Smooth muscle cell (in vitro differentiated cells): ENCODE measurements around the gene SH3BP5. TPM values are rescaled to one million over a fixed set of nuclear protein-coding genes. Genes with fewer than 3 reads are reported as not detected.

Source experiments
- DNase-seq: peaks from one replicate; lab custom pipeline; 2025; ENCODE audit not compliant: unreplicated experiment; lab: John Stamatoyannopoulos, UW
- H2AFZ ChIP-seq: fragments of 200-600 bp; sonication (generic); 2 replicates; pipeline ENCODE4 v1.6.0; 2016; ENCODE audit warnings: antibody characterized with exemption, low read depth, mild to moderate bottlenecking
- H3F3A ChIP-seq: fragments of 200-600 bp; sonication (generic); 2 replicates; pipeline ENCODE4 v1.6.0; 2017; ENCODE audit warnings: antibody characterized with exemption, low read depth
- H3K27ac ChIP-seq: fragments of 200-600 bp; sonication (generic); 2 replicates; pipeline ENCODE4 v1.5.1; 2016; ENCODE audit warnings: low read depth, mild to moderate bottlenecking
- H3K27me3 ChIP-seq: fragments of 200-600 bp; sonication (generic); 2 replicates; pipeline ENCODE4 v1.6.1; 2016; ENCODE audit warnings: low read depth, mild to moderate bottlenecking
- H3K36me3 ChIP-seq: fragments of 200-600 bp; sonication (generic); 2 replicates; pipeline ENCODE4 v1.5.1; 2016; ENCODE audit warnings: low read depth
- H3K4me1 ChIP-seq: fragments of 200-600 bp; sonication (generic); 2 replicates; pipeline ENCODE4 v1.5.1; 2016; ENCODE audit warnings: low read depth
- H3K4me2 ChIP-seq: fragments of 200-600 bp; sonication (generic); 2 replicates; pipeline ENCODE4 v1.6.0; 2016; ENCODE audit warnings: mild to moderate bottlenecking
- H3K4me3 ChIP-seq: fragments of 200-600 bp; sonication (generic); 2 replicates; pipeline ENCODE4 v1.5.1; 2016; ENCODE audit warnings: mild to moderate bottlenecking
- H3K79me2 ChIP-seq: fragments of 200-600 bp; sonication (generic); 2 replicates; pipeline ENCODE4 v1.6.0; 2016; ENCODE audit warnings: low read depth, mild to moderate bottlenecking
- H3K9ac ChIP-seq: fragments of 200-600 bp; sonication (generic); 2 replicates; pipeline ENCODE4 v1.6.0; 2016; ENCODE audit warnings: low read depth
- H3K9me3 ChIP-seq: fragments of 200-600 bp; sonication (generic); replicated peaks from 2 replicates; pipeline ENCODE4 v1.5.1; 2016; ENCODE audit warnings: low read depth
- H4K20me1 ChIP-seq: fragments of 200-600 bp; sonication (generic); 2 replicates; pipeline ENCODE4 v1.6.0; 2016; ENCODE audit warnings: low read depth
- CTCF ChIP-seq: fragments of 200-600 bp; sonication (generic); IDR thresholded peaks from 2 replicates; pipeline ENCODE4 v1.5.1; 2017; ENCODE audit warnings: borderline replicate concordance, mild to moderate bottlenecking, antibody characterized with exemption; ENCODE audit not compliant: insufficient read depth, poor library complexity, severe bottlenecking
- WGBS: methylation state at CpG from one replicate; pipeline ENCODE4 v1.1.7; 2016; ENCODE audit warnings: low lambda C conversion rate; 5-methylcytosine and 5-hydroxymethylcytosine counted together
- polyA plus RNA-seq: library from polyadenylated mRNA; unstranded; fragments of >200 nt; fragmentation: Nextera tagmentation; extraction: Ambion mirVana; gene quantifications from 2 replicates; pipeline ENCODE4 v1.2.1, GENCODE V29; 2016
- total RNA-seq: library from RNA; depleted of rRNA; stranded (reverse); fragments of >200 nt; gene quantifications from 2 replicates; pipeline ENCODE4 v1.2.3, GENCODE V29; 2014

The SH3BP5 gene
- total and polyA plus RNA-seq, 2 experiments from 2014 or later: 10.7 to 12.7 TPM

- Histone ChIP-seq H3K9me3 (no peaks in the 10 kb centered on the region), H3K79me2 (no peaks in the 10 kb centered on the region), H3K27ac (no peak overlapping the region), H3K9ac (no peak overlapping the region), H3F3A (no peaks in the 10 kb centered on the region), H3K27me3 (no peaks in the 10 kb centered on the region), H3K4me3 (no peak overlapping the region), H3K4me1 (no peaks in the 10 kb centered on the region), H3K4me2 (peak overlapping the region; percentile 54), H3K36me3 (no peaks in the 10 kb centered on the region), H2AFZ (no peak overlapping the region), H4K20me1 (no peaks in the 10 kb centered on the region)
- 56% methylated on average over 3 of the region's 3 CpGs for WGBS
- no peak for DNase-seq
- TF ChIP-seq CTCF: no peak
Observed at GRCh38 chr3:15339786-15340215, 7.4 kb upstream of the SH3BP5 start.

- no peak overlapping the region for H3K27ac ChIP-seq
- no peak overlapping the region for H3K4me2 ChIP-seq
- no peaks in the 10 kb centered on the region for H3K4me1 ChIP-seq
- H3K36me3 ChIP-seq: no peaks in the 10 kb centered on the region
- WGBS: 91% methylated on average over 2 of the region's 2 CpGs
- H3K9me3 ChIP-seq: no peaks in the 10 kb centered on the region
- no peaks in the 10 kb centered on the region for H3F3A ChIP-seq
- H3K79me2 ChIP-seq: no peaks in the 10 kb centered on the region
- no peak for DNase-seq
- H4K20me1 ChIP-seq: no peaks in the 10 kb centered on the region
- no peak overlapping the region for H3K4me3 ChIP-seq
- H2AFZ ChIP-seq: no peak overlapping the region
- H3K9ac ChIP-seq: no peak overlapping the region
- no peak for TF ChIP-seq CTCF
- H3K27me3 ChIP-seq: no peaks in the 10 kb centered on the region
Observed at GRCh38 chr3:15339001-15339400, 6.6 kb upstream of the SH3BP5 start.

- H3F3A ChIP-seq: no peaks in the 10 kb centered on the region
- H3K27ac ChIP-seq: no peak overlapping the region
- no peak overlapping the region for H3K4me2 ChIP-seq
- no peak for DNase-seq
- TF ChIP-seq CTCF: no peak
- H4K20me1 ChIP-seq: no peaks in the 10 kb centered on the region
- H3K36me3 ChIP-seq: no peaks in the 10 kb centered on the region
- no peaks in the 10 kb centered on the region for H3K27me3 ChIP-seq
- WGBS: 95% methylated on average over 1 of the region's 1 CpG
- no peaks in the 10 kb centered on the region for H3K4me1 ChIP-seq
- H3K9me3 ChIP-seq: no peaks in the 10 kb centered on the region
- H3K4me3 ChIP-seq: no peak overlapping the region
- no peak overlapping the region for H2AFZ ChIP-seq
- no peak overlapping the region for H3K9ac ChIP-seq
- no peaks in the 10 kb centered on the region for H3K79me2 ChIP-seq
Observed at GRCh38 chr3:15337963-15338362, 5.6 kb upstream of the SH3BP5 start.

- Histone ChIP-seq H3K36me3 (no peaks in the 10 kb centered on the region), H3K9ac (no peak overlapping the region), H3K4me1 (peaks cover 7% of the 10 kb centered on the region), H3F3A (no peaks in the 10 kb centered on the region), H3K4me2 (no peak overlapping the region), H4K20me1 (no peaks in the 10 kb centered on the region), H3K27me3 (no peaks in the 10 kb centered on the region), H3K4me3 (no peak overlapping the region), H3K9me3 (no peaks in the 10 kb centered on the region), H3K79me2 (peaks cover 12% of the 10 kb centered on the region), H3K27ac (no peak overlapping the region), H2AFZ (no peak overlapping the region)
- TF ChIP-seq CTCF: no peak
- WGBS: 97% methylated on average over 7 of the region's 7 CpGs
- no peak for DNase-seq
Observed at GRCh38 chr3:15336057-15336456, 3.7 kb upstream of the SH3BP5 start.
